Panc1 (cell line): ENCODE results near the gene VPS50. TPM values are rescaled to one million over a fixed set of nuclear protein-coding genes. Genes with fewer than 3 reads are reported as not detected.
"Not testable (repeated sequence)": the region's sequence is repeated elsewhere in the genome, so short reads cannot be mapped to it uniquely, and the experiment has no call there.

Source experiments
- ATAC-seq: fragments of 200-7000 bp; cut with Tn5 transposase; 2 replicates; pipeline ENCODE4 v1.9.1; 2020; ENCODE audit warnings: mild to moderate bottlenecking, moderate library complexity
- BruUV-seq: library from RNA; stranded (reverse); fragments of 400-500 nt; replicated peaks from 2 replicates; lab custom pipeline; 2021; lab: Mats Ljungman, UMichigan
- CTCF ChIA-PET: fragments of 300-600 bp; sonication (Branson Sonifier 250); formaldehyde crosslinking; loops from one replicate; lab custom pipeline; 2022; ENCODE audit warnings: antibody characterized with exemption; lab: Charles Lee
- POLR2A ChIA-PET: fragments of 300-600 bp; sonication (Branson Sonifier 250); formaldehyde crosslinking; loops from one replicate; lab custom pipeline; 2022; ENCODE audit warnings: antibody characterized with exemption; lab: Charles Lee
- DNase-seq: peaks from one replicate; pipeline ENCODE4 v3.0.0-alpha.2; 2010; ENCODE audit warnings: low read depth, low spot score
- H3K27ac ChIP-seq: 2 replicates; pipeline ENCODE4 v1.5.1; 2011; ENCODE audit warnings: mild to moderate bottlenecking, low read length, inconsistent platforms
- H3K27me3 ChIP-seq: fragments of 200-500 bp; sonication (Bioruptor generic); 2 replicates; pipeline ENCODE4 v1.6.0; 2014; ENCODE audit warnings: low read length, inconsistent platforms; ENCODE audit not compliant: control insufficient read depth, insufficient read depth
- H3K36me3 ChIP-seq: fragments of 200-500 bp; sonication (Bioruptor generic); 2 replicates; pipeline ENCODE4 v1.5.1; 2014; ENCODE audit warnings: inconsistent platforms, mild to moderate bottlenecking, low read length, moderate library complexity; ENCODE audit not compliant: control insufficient read depth, insufficient read depth
- H3K4me1 ChIP-seq: 2 replicates; pipeline ENCODE4 v1.5.1; 2011; ENCODE audit warnings: inconsistent platforms, mild to moderate bottlenecking, low read length, moderate library complexity; ENCODE audit not compliant: control insufficient read depth, insufficient read depth
- H3K4me3 ChIP-seq, 2 experiments: 2 replicates each; pipeline ENCODE4 v1.5.1; 2011 to 2012; ENCODE audit warnings: low read depth in 2 of 2, low read length in 2 of 2, mild to moderate bottlenecking in 2 of 2, inconsistent platforms in 1 of 2, moderate library complexity in 1 of 2
- H3K9me3 ChIP-seq: fragments of 200-500 bp; sonication (Bioruptor generic); 2 replicates; pipeline ENCODE4 v1.5.1; 2014; ENCODE audit warnings: low read depth, mild to moderate bottlenecking, inconsistent platforms, low read length, moderate library complexity; ENCODE audit not compliant: control insufficient read depth, insufficient read depth
- CTCF ChIP-seq: fragments of 450-650 bp; IDR thresholded peaks from 2 replicates; pipeline ENCODE4 v1.5.1; 2017; ENCODE audit warnings: mild to moderate bottlenecking
- POLR2AphosphoS5 ChIP-seq: IDR thresholded peaks from 2 replicates; pipeline ENCODE4 v1.6.1; 2012; ENCODE audit warnings: mild to moderate bottlenecking, low read depth, low read length, moderate library complexity
- REST ChIP-seq, 2 experiments: IDR thresholded peaks; 2 replicates each; pipeline ENCODE4 v1.6.1; 2011 to 2012; ENCODE audit warnings: low read depth in 2 of 2, control low read depth in 1 of 2, low read length in 1 of 2, mild to moderate bottlenecking in 1 of 2, moderate library complexity in 1 of 2; ENCODE audit not compliant: insufficient read depth in 1 of 2
- SIN3A ChIP-seq: IDR thresholded peaks from 2 replicates; pipeline ENCODE4 v1.6.1; 2012; ENCODE audit warnings: low read depth, mild to moderate bottlenecking, low read length, moderate library complexity, borderline replicate concordance; ENCODE audit not compliant: insufficient read depth
- TCF7L2 ChIP-seq: IDR thresholded peaks from 2 replicates; pipeline ENCODE4 v1.6.1; 2011; ENCODE audit warnings: mild to moderate bottlenecking, low read depth, low read length, inconsistent platforms
- in situ Hi-C: cut with HindIII; loops from 2 replicates; pipeline ENCODE4 v1.10.0; 2016; ENCODE audit warnings: low sequenced_read_pairs, low pct_unique_long_range_greater_than_20kb
- intact Hi-C: fragments of 100-400 bp; cut with micrococcal nuclease; formaldehyde crosslinking; loops from one replicate; pipeline ENCODE4 v1.10.0; 2022; ENCODE audit not compliant: unreplicated experiment
- total RNA-seq: library from RNA; stranded (reverse); gene quantifications from one replicate; pipeline ENCODE4 v1.2.1, GENCODE V29; 2021; ENCODE audit not compliant: unreplicated experiment

VPS50 gene
- total RNA-seq, 1 experiment from 2014 or later: 14.6 TPM

GRCh38 chr7:93366816-93367215 lies 134.7 kb downstream of the VPS50 start:
- BruUV-seq: no TSS peak
- intact Hi-C loops (no loop called here), in situ Hi-C loops (no loop called here)
- ATAC-seq (no peak), DNase-seq (no peak)
- ChIA-PET CTCF (no interaction called here), POLR2A (no interaction called here)
- TF ChIP-seq SIN3A (no peak), CTCF (no peak), REST (IDR thresholded peaks at IDR 0.05; ENCODE audit: insufficient read depth in 1 of 2, low read depth in 2 of 2, low read length in 1 of 2) (no peak), TCF7L2 (no peak), POLR2AphosphoS5 (no peak)
- no peaks in the 10 kb centered on the region for H3K36me3 ChIP-seq
- no peaks in the 10 kb centered on the region for H3K4me1 ChIP-seq
- H3K27ac ChIP-seq: no peak overlapping the region
- no peak overlapping the region for H3K4me3 ChIP-seq
- no peaks in the 10 kb centered on the region for H3K9me3 ChIP-seq
- H3K27me3 ChIP-seq: 0 out of 2 replicates have a peak, but pooled peaks cover 2% of the 10 kb centered on the region

DNA sequence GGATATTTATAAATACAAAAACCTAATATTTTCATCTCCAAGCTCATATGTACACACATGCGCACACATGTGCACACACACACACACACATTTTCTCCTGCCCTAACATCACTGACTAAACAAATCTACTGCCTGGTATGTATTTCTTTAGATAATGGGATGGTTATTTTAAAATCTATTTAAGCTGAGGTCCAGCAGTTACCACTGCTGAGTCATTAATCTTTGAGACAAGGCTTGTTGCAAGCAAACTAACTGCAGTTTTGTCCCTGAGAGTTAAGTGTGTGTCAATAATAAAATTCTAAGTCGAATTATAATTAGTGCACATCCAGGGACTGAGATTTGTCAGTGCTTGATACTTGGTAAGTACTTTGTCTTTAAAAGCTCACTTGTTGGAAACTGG lies 135.1 kb downstream of the VPS50 start:
- intact Hi-C loops (no loop called here), in situ Hi-C loops (no loop called here)
- H3K9me3 ChIP-seq: no peaks in the 10 kb centered on the region
- no peak for ATAC-seq
- H3K27ac ChIP-seq: no peak overlapping the region
- no TSS peak for BruUV-seq
- ChIA-PET CTCF (no interaction called here), POLR2A (no interaction called here)
- 0 out of 2 replicates have a peak, but pooled peaks cover 2% of the 10 kb centered on the region for H3K27me3 ChIP-seq
- no peaks in the 10 kb centered on the region for H3K4me1 ChIP-seq
- no peak for TF ChIP-seq CTCF
- no peak for TF ChIP-seq TCF7L2
- TF ChIP-seq POLR2AphosphoS5: no peak
- TF ChIP-seq SIN3A: no peak
- no peak for TF ChIP-seq REST (IDR thresholded peaks at IDR 0.05; ENCODE audit: insufficient read depth in 1 of 2, low read depth in 2 of 2, low read length in 1 of 2)
- DNase-seq: no peak
- no peaks in the 10 kb centered on the region for H3K36me3 ChIP-seq
- no peak overlapping the region for H3K4me3 ChIP-seq

DNA sequence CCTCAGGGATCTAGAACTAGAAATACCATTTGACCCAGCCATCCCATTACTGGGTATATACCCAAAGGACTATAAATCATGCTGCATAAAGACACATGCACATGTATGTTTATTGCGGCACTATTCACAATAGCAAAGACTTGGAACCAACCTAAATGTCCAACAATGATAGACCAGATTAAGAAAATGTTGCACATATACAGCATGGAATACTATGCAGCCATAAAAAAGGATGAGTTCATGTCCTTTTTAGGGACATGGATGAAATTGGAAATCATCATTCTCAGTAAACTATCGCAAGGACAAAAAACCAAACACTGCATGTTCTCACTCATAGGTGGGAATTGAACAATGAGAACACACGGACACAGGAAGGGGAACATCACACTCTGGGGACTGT lies 138.8 kb downstream of the VPS50 start:
- DNase-seq, ATAC-seq, H3K9me3 ChIP-seq, H3K27me3 ChIP-seq, H3K36me3 ChIP-seq, H3K4me1 ChIP-seq, POLR2A ChIA-PET, H3K27ac ChIP-seq, BruUV-seq, in situ Hi-C loops, H3K4me3 ChIP-seq, CTCF ChIA-PET: not testable (repeated sequence)
- intact Hi-C loops: loop anchor here (5.0 to 10.0 kb wide), 2 partner anchors 126 to 181 kb away; no protein-coding TSS in a partner anchor
